GM18505 (cell line): ENCODE data around the gene RNFT2.

Experiments
- ATAC-seq: cut with Tn5 transposase; IDR thresholded peaks from one replicate; pipeline ENCODE4 v1.9.1; 2021; ENCODE audit not compliant: unreplicated experiment
- POLR2A ChIP-seq: IDR thresholded peaks from 4 replicates; pipeline ENCODE4 v1.6.1; 2011; ENCODE audit warnings: borderline replicate concordance; ENCODE audit not compliant: insufficient read depth, insufficient read length; ENCODE audit errors: extremely low read depth

RNFT2 gene

GRCh38 chr12:116835484-116835883, 97.4 kb downstream of the RNFT2 start:
- TF ChIP-seq POLR2A: no peak
- no peak for ATAC-seq

DNA sequence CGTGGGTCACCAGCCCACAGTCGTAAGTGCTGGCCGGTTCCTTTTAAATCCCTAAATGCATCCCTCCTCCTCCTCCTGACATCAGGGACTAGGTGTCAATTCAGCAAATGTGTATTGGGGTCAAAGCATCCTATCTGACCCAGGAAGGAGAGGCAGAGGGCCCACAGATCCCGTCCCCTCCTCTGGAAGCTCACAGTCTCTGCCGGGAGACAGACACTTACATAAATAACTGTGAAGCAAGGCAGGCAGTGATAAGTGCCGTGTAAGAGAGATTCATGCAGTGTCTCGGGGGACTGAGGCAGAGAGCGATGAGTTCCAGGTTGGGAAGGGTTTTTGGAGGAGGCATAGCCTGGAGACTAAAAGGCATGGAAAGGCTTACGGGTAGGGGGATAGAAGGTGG, 99.0 kb downstream of the RNFT2 start:
- TF ChIP-seq POLR2A: no peak
- no peak for ATAC-seq

DNA sequence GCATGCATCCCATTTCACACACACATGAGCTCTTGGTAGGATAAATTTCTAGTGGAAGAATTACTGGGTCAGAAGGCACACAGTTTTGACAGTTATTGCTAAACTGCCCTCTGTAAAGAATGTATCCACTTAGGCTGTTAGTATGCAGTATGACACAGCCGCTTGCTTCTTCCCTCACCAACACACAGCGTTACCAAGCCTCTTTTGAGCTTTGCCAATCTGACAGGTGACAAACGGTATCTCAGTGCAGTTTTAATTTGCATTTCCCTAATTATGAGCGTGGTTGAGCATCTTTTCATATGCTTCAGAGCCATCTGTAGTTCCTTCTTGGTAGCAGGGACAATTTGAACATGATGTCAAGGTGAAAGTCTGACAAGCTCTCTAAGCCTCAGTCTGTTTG, 100.2 kb downstream of the RNFT2 start:
- no peak for TF ChIP-seq POLR2A
- ATAC-seq: no peak

DNA sequence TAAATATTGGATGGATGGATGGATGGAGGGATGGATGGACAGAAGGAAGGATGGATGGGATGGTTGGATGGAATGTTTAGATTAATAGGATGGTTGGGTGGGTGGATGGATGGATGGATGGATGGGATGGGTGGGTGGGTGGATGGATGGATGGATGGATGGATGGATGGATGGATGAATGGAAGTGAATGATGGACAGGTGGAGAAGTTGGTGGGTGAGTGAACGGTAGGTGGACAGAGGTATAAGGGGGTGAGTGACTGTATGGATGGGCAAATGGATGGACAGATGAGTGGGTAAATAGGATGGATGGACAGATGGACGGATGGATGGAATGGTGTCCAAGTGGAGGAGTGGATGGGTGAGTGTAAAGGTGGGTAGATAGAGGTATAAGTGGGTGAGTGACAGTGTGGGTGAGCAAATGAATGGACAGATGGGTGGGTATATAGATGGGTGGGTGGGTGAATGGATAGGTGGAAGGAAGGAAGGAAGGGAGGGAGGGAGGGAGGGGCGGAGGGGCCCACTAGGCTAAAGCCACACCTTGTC, 101.2 kb downstream of the RNFT2 start:
- ATAC-seq: no peak
- no peak for TF ChIP-seq POLR2A

- no peak for ATAC-seq
- TF ChIP-seq POLR2A: no peak
Observed at GRCh38 chr12:116843085-116843484, 105.0 kb downstream of the RNFT2 start.

DNA sequence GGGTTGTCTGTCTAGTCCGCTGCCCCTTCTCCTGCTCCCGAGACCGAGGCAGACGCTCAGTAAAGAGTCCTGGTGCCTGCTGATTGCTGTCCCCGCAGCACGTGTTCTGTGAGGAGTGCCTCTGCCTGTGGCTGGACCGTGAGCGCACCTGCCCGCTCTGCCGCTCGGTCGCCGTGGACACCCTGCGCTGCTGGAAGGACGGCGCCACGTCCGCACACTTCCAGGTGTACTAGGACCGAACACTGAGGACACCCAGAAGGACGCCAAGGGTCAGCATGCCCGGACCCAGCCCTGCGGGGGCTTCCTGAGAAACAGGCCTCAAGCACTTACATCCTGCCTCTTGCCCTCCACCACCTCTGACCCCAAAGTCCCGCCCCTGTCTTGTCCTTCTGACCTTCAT, 111.1 kb downstream of the RNFT2 start:
- no peak for TF ChIP-seq POLR2A
- ATAC-seq: no peak

GRCh38 chr12:116852303-116852702, 114.2 kb downstream of the RNFT2 start:
- no peak for ATAC-seq
- no peak for TF ChIP-seq POLR2A

- TF ChIP-seq POLR2A: no peak
- ATAC-seq: no peak
Observed at GRCh38 chr12:116853507-116853906, 115.4 kb downstream of the RNFT2 start.

DNA sequence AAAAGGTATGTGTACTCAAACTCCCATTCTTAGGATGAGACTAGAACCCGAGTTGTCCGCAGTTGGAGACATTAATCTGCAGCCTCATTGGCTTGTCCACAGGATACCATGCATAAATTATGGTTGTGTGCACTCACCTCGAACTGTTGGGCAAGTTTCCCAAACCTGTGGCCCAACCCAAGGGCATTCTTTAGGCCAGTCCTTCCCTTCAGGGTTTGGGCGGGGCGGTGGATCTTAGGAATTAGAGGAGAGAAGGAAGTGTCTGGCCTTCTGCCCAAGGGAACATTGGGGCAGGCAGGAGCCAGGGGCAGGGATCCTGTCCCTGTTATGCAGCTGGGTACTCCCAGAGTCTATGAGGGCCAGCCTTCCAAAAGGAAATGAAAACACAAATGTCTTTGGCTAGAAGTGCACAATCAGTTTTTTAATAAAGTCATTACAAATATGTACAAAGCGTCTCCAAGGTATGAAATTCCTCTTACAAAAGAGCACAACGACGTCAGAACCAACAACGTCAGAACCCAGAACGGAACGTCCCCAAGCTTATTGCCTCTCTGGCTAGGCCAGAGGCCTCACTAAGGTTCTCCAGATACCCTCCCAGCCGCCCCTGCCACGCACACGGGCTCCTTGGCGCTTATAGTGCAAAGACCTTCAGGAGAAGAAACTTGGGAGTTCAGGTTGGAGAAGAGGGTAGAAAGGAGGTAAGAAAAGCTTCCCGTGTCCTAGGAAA, 117.8 kb downstream of the RNFT2 start:
- ATAC-seq: no peak

GRCh38 chr12:116856729-116857128, 118.6 kb downstream of the RNFT2 start:
- ATAC-seq: no peak
- TF ChIP-seq POLR2A: no peak

More for the DNA sequence above, 117.8 kb downstream of the RNFT2 start:
- TF ChIP-seq POLR2A: no peak

DNA sequence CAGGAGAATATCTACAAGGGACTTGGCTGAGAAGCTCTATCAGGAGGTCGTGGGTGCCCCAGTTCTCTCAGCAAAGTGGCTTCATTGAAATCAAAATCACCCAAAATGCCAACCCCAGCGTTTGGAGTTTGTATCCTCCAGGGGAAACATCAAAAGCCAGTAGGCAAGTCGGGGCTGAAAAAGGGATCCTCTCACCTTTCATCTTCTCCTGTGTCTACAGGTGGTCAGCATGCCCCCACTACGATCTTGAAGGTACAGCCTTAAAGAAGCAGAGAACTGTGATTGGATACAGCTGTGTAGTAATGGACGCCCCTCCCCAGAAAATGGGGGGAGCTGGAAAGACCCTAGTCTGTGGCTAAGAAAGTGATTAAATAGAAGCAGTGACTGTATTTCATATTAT, 121.0 kb downstream of the RNFT2 start:
- no peak for TF ChIP-seq POLR2A
- ATAC-seq: no peak

DNA sequence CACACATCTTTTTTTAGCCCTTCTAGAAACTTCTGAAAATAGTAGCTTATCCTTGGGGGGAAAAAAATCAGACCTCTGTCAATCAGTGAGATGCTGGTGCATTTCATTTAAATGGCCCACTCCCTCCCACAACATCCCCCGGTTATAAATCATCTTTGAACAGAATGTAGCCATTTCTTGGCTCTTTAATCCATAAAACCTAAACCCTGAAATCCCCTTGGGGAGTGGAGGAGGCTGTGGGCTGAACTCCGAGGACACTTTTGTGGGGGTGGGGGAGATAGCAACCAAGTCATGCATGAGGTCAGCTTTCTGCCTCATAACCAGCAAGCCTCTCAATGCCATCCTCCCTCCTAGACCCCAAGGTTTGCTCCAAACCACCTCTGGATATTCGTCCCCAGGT, 122.1 kb downstream of the RNFT2 start:
- ATAC-seq: no peak
- no peak for TF ChIP-seq POLR2A

- TF ChIP-seq POLR2A: no peak
- ATAC-seq: no peak
Observed at GRCh38 chr12:116861320-116861719, 123.2 kb downstream of the RNFT2 start.

DNA sequence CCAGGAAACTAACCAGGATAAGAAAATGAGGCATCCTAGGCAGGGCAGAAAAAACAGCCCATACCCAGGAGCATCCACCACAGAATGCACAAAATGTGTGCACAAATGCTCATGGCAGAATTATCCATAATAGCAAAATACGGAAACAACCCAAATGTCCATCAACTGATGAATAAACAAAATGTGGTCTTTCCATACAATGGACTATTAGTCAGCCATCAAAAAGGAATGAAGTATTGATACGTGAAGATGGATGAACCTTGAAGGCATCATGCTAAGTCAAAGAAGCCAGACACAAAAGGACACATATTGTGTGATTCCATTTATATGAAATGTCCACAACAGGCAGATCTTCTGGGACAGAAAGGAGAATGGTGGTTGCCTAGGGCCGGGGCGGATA, 124.1 kb downstream of the RNFT2 start:
- no peak for TF ChIP-seq POLR2A

More for the DNA sequence above, 124.1 kb downstream of the RNFT2 start:
- ATAC-seq: no peak
